HEK293 (cell line): ENCODE measurements around the gene TNN.
A peak's percentile ranks its signal among the peaks of the same experiment; 100 is the strongest.

ENCODE experiments used
- AEBP2 ChIP-seq: fragments of 450-650 bp; formaldehyde crosslinking; IDR thresholded peaks from 2 replicates; pipeline ENCODE4 v1.5.1; 2016; ENCODE audit warnings: missing biosample characterization, missing genetic modification characterization, borderline replicate concordance
- GFI1B ChIP-seq: fragments of 450-650 bp; formaldehyde crosslinking; IDR thresholded peaks from 2 replicates; pipeline ENCODE4 v1.5.1; 2016; ENCODE audit warnings: missing biosample characterization, missing genetic modification characterization
- KLF1 ChIP-seq: fragments of 450-650 bp; formaldehyde crosslinking; IDR thresholded peaks from 2 replicates; pipeline ENCODE4 v1.5.1; 2016; ENCODE audit warnings: missing biosample characterization, missing genetic modification characterization
- OVOL3 ChIP-seq: fragments of 450-650 bp; formaldehyde crosslinking; IDR thresholded peaks from 2 replicates; pipeline ENCODE4 v1.5.1; 2016; ENCODE audit warnings: missing biosample characterization, missing genetic modification characterization
- PRDM1 ChIP-seq: fragments of 450-650 bp; formaldehyde crosslinking; IDR thresholded peaks from 2 replicates; pipeline ENCODE4; 2016; ENCODE audit warnings: missing biosample characterization, missing genetic modification characterization
- PRDM4 ChIP-seq: fragments of 450-650 bp; formaldehyde crosslinking; IDR thresholded peaks from 2 replicates; pipeline ENCODE4 v1.5.1; 2017; ENCODE audit warnings: missing biosample characterization, missing genetic modification characterization
- SP7 ChIP-seq: fragments of 450-650 bp; formaldehyde crosslinking; IDR thresholded peaks from 2 replicates; pipeline ENCODE4 v1.5.1; 2016; ENCODE audit warnings: missing biosample characterization, missing genetic modification characterization
- TCF7L2 ChIP-seq: IDR thresholded peaks from 2 replicates; pipeline ENCODE4 v1.6.1; 2011; ENCODE audit warnings: low read depth, mild to moderate bottlenecking, inconsistent platforms, low read length, moderate library complexity, borderline replicate concordance
- ZBTB44 ChIP-seq: fragments of 450-650 bp; IDR thresholded peaks from 2 replicates; pipeline ENCODE4 v1.5.1; 2018; ENCODE audit warnings: missing biosample characterization, mild to moderate bottlenecking, missing genetic modification characterization
- ZFP69B ChIP-seq: fragments of 450-650 bp; formaldehyde crosslinking; IDR thresholded peaks from 2 replicates; pipeline ENCODE4 v1.5.1; 2016; ENCODE audit warnings: missing biosample characterization, missing genetic modification characterization
- ZNF132 ChIP-seq: fragments of 450-650 bp; formaldehyde crosslinking; IDR thresholded peaks from 2 replicates; pipeline ENCODE4 v1.5.1; 2017; ENCODE audit warnings: missing biosample characterization, missing genetic modification characterization, borderline replicate concordance
- ZNF16 ChIP-seq: fragments of 450-650 bp; formaldehyde crosslinking; IDR thresholded peaks from 2 replicates; pipeline ENCODE4 v1.5.1; 2016; ENCODE audit warnings: low read depth, missing biosample characterization, missing genetic modification characterization
- ZNF19 ChIP-seq: fragments of 450-650 bp; formaldehyde crosslinking; IDR thresholded peaks from 2 replicates; pipeline ENCODE4; 2016; ENCODE audit warnings: missing biosample characterization, missing genetic modification characterization, low read depth
- ZNF24 ChIP-seq: fragments of 450-650 bp; formaldehyde crosslinking; IDR thresholded peaks from 2 replicates; pipeline ENCODE4 v1.5.1; 2016; ENCODE audit warnings: missing biosample characterization, missing genetic modification characterization
- ZNF248 ChIP-seq: fragments of 450-650 bp; formaldehyde crosslinking; IDR thresholded peaks from 2 replicates; pipeline ENCODE4 v1.5.1; 2017; ENCODE audit warnings: missing biosample characterization, missing genetic modification characterization
- ZNF266 ChIP-seq: fragments of 450-650 bp; formaldehyde crosslinking; IDR thresholded peaks from 2 replicates; pipeline ENCODE4 v1.5.1; 2016; ENCODE audit warnings: missing biosample characterization, missing genetic modification characterization, low read depth
- ZNF324 ChIP-seq: fragments of 450-650 bp; formaldehyde crosslinking; IDR thresholded peaks from 2 replicates; pipeline ENCODE4 v1.5.1; 2016; ENCODE audit warnings: missing biosample characterization, missing genetic modification characterization
- ZNF449 ChIP-seq: fragments of 450-650 bp; formaldehyde crosslinking; IDR thresholded peaks from 2 replicates; pipeline ENCODE4 v1.5.1; 2017; ENCODE audit warnings: missing biosample characterization, mild to moderate bottlenecking, missing genetic modification characterization, moderate library complexity
- ZNF48 ChIP-seq: fragments of 450-650 bp; formaldehyde crosslinking; IDR thresholded peaks from 2 replicates; pipeline ENCODE4 v1.5.1; 2016; ENCODE audit warnings: missing biosample characterization, missing genetic modification characterization
- ZNF555 ChIP-seq: fragments of 450-650 bp; formaldehyde crosslinking; conservative IDR thresholded peaks from 2 replicates; pipeline ENCODE4 v1.5.1; 2017; ENCODE audit warnings: missing biosample characterization, mild to moderate bottlenecking, missing genetic modification characterization, inconsistent platforms
- ZNF558 ChIP-seq: fragments of 450-650 bp; formaldehyde crosslinking; IDR thresholded peaks from 2 replicates; pipeline ENCODE4 v1.5.1; 2016; ENCODE audit warnings: missing biosample characterization, missing genetic modification characterization
- ZNF623 ChIP-seq: fragments of 450-650 bp; formaldehyde crosslinking; IDR thresholded peaks from 2 replicates; pipeline ENCODE4 v1.5.1; 2016; ENCODE audit warnings: missing biosample characterization, missing genetic modification characterization
- ZNF624 ChIP-seq: fragments of 450-650 bp; formaldehyde crosslinking; IDR thresholded peaks from 2 replicates; pipeline ENCODE4 v1.5.1; 2017; ENCODE audit warnings: missing biosample characterization, missing genetic modification characterization
- ZNF777 ChIP-seq: fragments of 450-650 bp; formaldehyde crosslinking; IDR thresholded peaks from 2 replicates; pipeline ENCODE4 v1.5.1; 2017; ENCODE audit warnings: missing biosample characterization, missing genetic modification characterization, borderline replicate concordance
- TF ChIP-seq, protein P1 (sequence below): fragments of 450-650 bp; formaldehyde crosslinking; IDR thresholded peaks from 2 replicates; pipeline ENCODE4 v1.5.1; 2016; ENCODE audit warnings: missing biosample characterization, missing genetic modification characterization
- TF ChIP-seq, protein P2 (sequence below): fragments of 450-650 bp; formaldehyde crosslinking; IDR thresholded peaks from 2 replicates; pipeline ENCODE4 v1.5.1; 2016; ENCODE audit warnings: missing biosample characterization, missing genetic modification characterization

Gene TNN

DNA sequence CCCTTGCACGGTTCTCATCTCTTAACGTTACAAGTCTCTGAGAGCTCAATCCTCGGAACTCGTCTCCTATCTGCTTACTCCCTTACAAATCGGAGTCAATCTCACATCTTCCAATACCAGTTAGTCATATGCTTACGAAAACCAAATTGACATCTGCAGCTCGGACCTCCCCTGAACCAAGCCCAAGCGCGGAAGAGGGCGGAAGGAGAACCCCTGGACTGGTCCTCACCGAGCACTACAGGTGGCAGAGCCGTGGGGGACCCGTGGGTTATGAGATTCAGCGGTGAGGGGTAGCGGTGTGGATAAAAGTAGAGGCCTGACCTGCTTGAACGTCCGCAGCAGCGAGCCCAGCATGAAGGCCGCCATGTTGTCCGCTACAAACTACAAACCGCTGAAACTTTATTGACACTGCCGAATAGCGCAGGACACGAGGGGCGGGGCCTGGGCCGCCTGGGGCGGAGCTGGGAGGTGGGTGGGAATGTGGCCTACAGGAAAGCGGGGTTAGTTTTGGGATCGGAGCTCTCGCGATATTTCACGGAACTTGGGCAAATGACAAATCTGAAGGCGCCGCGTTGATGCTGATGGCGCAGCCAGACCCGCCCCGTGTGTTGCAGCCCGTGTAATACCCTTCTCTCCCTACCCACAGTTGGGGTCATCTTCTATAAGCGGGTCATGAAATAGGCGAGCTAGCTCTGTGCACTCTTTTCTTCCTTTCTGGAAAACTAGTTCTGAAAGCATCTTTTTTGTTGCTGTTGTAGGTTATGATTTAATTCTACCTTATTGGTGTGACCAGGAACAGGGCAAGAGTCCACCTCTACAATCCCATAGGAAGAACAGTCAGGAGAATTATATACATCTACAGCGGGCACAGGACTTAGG, 44.4 kb upstream of the TNN start, which contains the start of gene MRPS14 (continued):
- TF ChIP-seq GFI1B (0 out of 2 replicates have a peak, but pooled peaks have one; percentile 13), ZBTB44 (tag by site-specific recombination) (no peak; the same call in 1 of the 2 replicates), ZNF266 (tag by site-specific recombination) (no peak), ZNF132 (no peak), ZFP69B (tag by site-specific recombination) (peak; percentile 63; the same call in 1 of the 2 replicates), KLF1 (peak; percentile 55), TCF7L2 (peak; percentile 31; the same call in 1 of the 2 replicates), ZNF24 (tag by site-specific recombination) (peak; percentile 89), ZNF248 (no peak), ZNF48 (no peak), ZNF558 (tag by site-specific recombination) (peak; percentile 74), ZNF19 (tag by site-specific recombination) (no peak), ZNF624 (tag by site-specific recombination) (no peak), PRDM1 (no peak), ZNF555 (tag by site-specific recombination) (no peak), ZNF777 (tag by site-specific recombination) (no peak), SP7 (tag by site-specific recombination) (peak; percentile 87), OVOL3 (tag by site-specific recombination) (peak; percentile 100), PRDM4 (tag by site-specific recombination) (no peak), ZNF324 (tag by site-specific recombination) (peak; percentile 84), ZNF449 (tag by site-specific recombination) (no peak), ZNF16 (tag by site-specific recombination) (no peak), AEBP2 (tag by site-specific recombination) (no peak), ZNF623 (tag by site-specific recombination) (peak; percentile 30; the same call in 1 of the 2 replicates)
- TF ChIP-seq, protein P1, sequence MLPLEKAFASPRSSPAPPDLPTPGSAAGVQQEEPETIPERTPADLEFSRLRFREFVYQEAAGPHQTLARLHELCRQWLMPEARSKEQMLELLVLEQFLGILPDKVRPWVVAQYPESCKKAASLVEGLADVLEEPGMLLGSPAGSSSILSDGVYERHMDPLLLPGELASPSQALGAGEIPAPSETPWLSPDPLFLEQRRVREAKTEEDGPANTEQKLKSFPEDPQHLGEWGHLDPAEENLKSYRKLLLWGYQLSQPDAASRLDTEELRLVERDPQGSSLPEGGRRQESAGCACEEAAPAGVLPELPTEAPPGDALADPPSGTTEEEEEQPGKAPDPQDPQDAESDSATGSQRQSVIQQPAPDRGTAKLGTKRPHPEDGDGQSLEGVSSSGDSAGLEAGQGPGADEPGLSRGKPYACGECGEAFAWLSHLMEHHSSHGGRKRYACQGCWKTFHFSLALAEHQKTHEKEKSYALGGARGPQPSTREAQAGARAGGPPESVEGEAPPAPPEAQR (tag by site-specific recombination), result no peak
- TF ChIP-seq, protein P2, sequence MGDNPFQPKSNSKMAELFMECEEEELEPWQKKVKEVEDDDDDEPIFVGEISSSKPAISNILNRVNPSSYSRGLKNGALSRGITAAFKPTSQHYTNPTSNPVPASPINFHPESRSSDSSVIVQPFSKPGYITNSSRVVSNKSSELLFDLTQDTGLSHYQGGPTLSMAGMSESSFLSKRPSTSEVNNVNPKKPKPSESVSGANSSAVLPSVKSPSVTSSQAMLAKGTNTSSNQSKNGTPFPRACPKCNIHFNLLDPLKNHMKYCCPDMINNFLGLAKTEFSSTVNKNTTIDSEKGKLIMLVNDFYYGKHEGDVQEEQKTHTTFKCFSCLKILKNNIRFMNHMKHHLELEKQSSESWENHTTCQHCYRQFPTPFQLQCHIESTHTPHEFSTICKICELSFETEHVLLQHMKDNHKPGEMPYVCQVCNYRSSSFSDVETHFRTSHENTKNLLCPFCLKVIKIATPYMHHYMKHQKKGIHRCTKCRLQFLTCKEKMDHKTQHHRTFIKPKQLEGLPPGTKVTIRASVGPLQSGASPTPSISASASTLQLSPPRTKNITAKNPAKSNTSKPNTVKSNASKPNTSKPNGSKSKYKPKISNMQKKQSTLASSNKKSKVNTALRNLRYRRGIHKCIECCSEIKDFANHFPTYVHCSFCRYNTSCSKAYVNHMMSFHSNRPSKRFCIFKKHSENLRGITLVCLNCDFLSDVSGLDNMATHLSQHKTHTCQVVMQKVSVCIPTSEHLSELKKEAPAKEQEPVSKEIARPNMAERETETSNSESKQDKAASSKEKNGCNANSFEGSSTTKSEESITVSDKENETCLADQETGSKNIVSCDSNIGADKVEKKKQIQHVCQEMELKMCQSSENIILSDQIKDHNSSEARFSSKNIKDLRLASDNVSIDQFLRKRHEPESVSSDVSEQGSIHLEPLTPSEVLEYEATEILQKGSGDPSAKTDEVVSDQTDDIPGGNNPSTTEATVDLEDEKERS, result no peak
